Endometrium (tissue), 2 donors: ENCODE measurements around the gene PRSS50.
"Not testable (repeated sequence)": the region's sequence is repeated elsewhere in the genome, so short reads cannot be mapped to it uniquely, and the experiment has no call there.

Experiments used
- FAIRE-seq: peaks from 2 replicates; lab custom pipeline; 2012; peaks lifted over from hg19 to GRCh38; lab: Jason Lieb, UNC
- donor health status: control.
- donor health status: control.

The PRSS50 gene

DNA sequence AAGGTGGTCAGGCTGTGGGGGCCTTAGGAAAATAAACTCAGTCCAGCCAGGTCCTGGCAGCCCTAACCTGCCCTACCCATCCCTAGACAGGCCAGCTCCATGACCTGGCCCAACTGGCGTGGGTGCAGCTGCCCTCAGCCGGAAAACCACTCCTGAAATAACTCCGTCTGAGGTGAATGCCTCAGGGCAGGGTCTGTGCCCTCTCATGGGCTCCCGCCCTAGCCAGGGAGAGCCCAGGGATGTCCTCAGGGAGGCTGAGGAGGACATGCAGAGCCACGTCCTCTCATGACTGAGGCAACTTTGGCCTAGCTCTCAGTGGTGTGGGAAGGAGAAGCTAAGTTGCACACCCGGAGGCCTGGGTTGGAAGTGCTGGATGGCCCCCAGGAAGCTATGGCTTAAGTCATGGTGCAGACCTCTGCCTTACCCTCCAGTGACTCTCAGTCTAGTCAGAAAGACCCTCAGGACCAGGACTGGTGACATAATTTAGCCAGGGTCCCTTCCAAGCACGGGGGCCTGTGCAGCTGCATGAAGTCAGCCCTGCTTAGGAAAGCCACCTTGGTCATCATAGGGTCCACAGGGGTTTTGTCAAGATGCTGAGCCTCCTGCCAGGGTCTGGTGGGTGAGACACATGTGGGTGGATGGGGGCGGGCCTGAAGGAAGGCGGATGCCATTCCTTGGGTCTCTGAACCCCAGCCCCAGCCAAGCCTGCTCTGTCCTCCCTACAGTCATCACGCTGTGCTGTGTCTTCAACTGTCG is 9.1 kb downstream of the PRSS50 start:
- FAIRE-seq: no peak

- no peak for FAIRE-seq
Observed at GRCh38 chr3:46707601-46708011, 10.1 kb downstream of the PRSS50 start.

DNA sequence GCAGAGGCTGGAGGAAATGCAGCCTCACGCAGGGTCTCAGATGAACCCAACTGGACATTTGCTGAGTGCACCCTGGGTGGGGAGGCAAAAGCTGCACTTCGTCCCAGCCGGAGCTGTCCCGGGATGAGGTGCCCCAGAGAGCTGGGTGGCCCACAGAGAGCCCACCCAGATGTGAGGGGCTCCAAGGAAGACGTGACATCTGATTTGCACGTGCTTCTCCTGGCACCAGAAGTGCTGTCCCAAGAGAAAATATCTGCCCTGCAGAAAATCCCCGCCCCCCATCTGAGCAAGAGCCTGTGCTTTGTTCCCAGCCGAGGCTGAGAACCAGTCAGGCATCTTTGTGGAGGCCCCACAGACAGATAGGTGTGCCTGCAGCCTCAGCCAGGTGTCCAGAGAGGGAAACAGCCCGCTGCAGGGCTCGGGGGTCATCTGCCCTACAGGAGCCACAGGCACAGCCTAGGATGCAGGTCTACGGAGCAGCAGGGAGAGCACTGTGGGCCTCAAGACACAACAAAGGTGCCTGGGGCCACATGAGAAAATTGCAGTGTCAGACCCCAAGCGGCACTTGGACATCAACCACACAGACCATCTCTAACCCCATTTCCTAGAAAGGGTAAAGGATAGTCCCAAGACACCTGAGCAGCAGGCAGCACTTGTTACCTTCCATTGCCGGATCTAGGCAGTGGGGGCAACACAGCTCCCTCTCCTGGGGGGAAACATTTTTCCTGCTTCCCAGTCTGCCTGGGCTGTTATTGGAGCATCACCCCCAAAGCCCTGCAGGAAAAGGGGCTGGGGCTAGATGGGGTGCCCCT is 10.7 kb downstream of the PRSS50 start:
- FAIRE-seq: no peak

DNA sequence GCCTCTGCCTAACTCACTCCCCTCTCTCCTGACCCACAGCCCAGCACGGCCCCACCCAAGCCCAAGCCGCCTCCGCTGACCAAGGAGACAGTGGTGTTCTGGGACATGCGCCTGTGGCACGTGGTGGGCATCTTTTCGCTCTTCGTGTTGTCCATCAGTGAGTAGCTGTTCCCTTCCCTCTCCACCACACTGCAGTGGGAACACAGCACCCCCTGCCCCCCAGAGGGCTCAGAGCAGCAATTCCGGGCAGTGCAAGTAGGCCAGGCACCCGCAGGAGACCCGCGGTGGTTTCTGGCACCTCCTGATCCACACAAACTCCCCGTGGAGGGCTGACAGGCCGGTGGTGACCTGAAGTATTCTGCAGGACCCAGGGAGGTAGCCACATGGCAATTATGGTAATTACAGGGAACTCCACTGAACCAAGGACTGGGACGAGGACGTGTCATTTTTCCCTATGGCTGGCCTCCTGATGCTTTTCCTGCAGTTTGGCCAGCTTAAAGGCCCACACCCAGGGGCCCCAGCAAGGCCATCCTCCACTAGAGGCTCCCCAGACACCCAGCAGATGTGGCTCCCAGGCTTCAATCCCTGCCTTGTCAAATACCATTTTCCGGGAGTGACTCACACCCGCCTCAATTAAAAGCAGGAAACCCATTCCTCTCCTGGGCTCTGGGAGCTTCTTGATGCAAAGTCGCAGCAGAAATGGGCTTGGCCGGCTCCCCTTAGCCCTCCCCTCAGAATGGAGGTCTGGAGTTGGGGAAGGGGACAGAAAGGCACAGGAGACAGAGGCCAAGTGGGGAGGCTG is 11.7 kb downstream of the PRSS50 start:
- FAIRE-seq: no peak

DNA sequence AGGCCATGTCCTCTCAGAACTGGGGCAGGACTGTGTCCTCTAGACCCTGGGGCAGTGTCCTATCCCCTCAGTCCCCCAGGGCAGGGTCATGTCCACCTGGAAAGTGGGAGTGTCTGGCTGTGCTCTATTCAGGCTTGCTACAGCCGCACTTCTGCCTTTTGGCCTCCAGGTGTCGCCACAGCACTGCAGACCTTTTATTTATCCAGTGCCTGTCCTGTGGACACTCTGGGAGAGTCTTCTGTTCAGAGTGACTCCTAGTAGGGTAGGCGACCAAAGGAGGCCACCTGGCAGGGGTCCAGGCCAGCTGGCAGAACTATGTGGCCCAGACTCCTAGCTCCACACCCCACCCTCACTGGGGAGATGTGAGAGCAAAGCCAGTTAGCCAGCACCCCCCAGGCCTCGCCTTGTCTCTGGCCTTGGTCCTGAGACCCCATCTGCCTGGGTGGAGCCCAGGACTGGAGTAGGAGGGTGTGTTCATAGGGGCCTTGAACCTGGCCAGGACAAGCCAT is 12.6 kb downstream of the PRSS50 start:
- FAIRE-seq: no peak

- not testable (repeated sequence) for FAIRE-seq
Observed at GRCh38 chr3:46704346-46704745, 13.3 kb downstream of the PRSS50 start.

DNA sequence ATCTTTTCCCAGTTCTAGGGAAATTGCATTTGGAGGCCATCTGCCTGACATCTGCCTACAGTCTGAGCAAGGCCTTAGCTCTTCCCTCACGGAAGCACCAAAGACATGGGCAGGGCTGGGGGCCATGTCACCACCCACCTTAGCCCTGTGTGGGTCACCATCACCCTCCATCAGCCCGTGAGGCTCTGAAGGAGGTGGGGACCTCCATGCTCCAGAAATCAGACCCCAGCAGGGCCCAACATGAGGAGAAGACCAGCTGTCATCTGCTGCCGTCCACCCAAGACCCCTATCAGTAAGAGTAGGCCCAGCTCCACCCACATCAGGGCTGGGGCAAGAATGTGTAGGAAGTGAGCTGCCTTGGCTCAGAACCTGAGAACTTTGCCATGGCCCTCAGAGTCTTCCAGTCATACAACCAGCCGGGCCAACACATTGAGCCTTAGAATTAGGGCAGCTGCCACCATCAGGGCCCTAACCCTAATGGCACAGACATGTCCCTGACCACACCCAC is 14.6 kb downstream of the PRSS50 start:
- FAIRE-seq: no peak

DNA sequence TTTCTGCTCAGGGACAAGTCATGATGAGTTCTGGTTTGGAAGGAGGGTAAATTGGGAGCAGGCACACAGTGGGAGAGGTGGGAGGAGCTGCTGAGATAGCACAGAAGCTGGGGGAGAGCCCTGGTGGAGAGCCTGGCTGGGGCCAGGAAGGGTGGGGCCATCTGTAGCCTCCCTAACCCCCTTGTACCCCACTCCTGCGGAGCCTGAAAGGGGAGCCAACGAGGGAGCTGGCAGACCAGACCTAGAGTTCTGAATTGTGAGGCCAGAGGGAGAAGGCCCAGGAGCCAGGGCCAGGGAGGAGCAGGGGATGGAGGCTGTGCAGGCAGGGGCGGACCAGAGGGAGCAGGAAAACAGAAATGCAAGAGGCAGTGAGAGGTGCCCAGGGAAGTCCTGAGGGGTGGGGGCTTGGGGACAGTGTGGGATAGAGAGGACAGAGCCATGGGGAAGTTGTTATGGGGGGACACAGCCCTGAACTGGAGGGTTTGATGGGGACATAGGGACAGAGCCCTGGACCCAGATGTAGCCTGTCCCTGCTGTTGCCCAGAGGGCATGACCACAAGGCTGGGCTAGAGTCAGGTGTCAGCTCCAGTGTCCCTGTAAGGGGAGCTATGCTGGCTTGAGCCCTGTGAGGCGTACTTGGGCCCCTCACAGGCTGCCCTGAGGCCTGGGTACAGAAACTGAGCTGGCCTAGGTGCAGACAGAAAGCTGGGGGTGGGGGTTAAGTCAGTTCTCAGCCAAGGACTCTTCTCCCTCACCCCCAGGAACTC is 15.2 kb downstream of the PRSS50 start:
- no peak for FAIRE-seq

DNA sequence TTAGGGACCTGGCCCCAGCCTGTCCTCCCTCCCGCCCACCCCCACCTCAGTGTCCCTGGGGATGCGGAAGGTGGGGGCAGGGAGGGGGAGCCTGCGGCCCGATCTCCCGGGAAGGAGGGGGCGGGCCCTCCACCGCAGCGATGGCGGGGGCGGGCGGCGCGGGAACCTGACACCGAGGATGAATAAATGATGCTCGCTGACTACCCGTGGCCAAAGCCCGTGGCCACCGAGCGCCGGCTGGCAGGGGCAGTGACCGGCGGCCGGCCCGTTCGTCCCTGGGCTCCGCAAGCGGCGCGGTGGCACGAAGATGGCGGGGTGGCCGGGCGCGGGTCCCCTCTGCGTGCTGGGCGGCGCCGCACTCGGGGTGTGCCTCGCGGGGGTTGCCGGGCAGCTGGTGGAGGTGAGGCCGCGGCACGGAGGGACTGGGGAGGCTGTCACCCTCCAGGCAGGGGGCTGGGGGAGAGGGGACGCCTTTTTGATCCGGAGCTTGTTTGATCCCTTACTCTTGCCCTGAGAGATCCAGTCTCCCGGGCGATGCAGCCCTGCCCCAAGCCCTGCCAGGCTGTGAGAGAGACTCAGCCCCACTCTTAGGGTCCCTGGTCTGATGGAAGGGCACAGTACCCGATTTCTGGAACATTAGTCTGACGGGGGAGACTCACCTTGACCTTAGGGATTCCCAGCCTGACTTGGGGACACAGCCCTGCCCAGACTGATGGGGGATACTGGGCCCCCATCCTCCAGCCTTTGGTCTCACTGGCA is 16.3 kb downstream of the PRSS50 start, which contains the start of gene TMIE:
Gene TMIE, plus strand, starts transcription at position 212 of the 759 bp plus-strand sequence. Its CDS starts 96 bp downstream, at position 308.
- no peak for FAIRE-seq

DNA sequence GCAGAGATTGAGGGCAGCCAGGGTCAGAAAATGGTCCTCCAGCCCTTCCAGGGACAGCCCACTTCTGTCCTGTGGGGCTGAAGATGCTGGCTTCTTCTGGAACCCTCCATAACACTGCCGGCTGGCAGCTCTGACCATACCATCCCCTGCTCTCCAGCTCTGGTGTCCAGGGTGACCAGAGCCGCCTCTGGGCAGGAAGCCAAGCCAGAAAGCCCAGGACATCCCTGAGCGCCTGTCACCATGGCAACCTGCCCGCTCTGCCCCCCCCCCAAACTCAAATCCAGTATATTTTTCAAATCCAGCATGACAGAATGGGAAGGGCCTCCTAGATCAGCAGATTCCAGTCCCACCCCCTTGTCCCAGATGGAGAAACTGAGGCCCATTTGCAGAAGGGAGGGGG is 16.9 kb downstream of the PRSS50 start:
- no peak for FAIRE-seq

GRCh38 chr3:46699676-46700523 is 17.8 kb downstream of the PRSS50 start:
- FAIRE-seq: no peak

DNA sequence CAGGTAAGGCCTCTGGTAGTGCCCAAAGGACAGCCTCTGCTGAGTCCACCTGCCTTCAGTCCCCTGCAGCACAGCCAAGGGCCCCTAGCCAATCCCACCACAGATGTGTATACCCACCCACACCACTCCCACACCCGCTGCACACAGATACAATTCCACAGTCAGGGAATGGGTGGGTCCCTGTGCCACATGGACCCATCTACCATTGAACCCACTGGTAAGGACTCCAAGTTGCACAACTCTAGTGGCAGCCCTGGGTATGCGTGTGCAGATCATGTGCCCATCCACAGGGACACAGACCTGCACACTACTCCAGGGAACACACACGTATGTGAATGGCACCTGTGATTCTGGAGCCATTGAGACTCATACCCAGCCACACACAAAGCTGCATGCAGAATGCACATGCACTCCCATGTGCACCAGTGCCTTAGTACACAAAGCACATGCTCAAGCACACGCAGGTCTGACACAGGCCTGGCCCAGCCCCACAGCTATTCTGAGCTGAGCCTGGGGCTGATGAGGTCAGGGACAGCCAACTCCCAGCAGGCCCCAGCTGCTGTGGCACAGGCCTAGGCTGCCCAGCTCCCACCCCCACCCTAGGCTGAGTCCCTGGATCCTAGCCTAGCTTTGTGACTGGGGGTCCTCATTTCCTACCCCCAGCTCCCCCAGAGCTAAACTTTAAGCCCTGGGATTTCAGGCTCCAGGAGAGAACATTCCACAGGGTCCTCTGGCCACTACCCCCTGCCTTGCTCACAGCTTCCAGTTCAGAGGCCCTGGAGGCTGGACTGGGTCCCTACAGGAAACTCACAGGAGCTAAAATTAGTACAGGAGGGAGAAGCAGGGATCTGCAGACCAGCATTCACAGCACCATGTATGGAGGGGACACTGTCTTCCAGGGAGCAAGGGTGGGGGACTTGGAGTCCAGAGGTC is 21.4 kb downstream of the PRSS50 start:
- FAIRE-seq: no peak

DNA sequence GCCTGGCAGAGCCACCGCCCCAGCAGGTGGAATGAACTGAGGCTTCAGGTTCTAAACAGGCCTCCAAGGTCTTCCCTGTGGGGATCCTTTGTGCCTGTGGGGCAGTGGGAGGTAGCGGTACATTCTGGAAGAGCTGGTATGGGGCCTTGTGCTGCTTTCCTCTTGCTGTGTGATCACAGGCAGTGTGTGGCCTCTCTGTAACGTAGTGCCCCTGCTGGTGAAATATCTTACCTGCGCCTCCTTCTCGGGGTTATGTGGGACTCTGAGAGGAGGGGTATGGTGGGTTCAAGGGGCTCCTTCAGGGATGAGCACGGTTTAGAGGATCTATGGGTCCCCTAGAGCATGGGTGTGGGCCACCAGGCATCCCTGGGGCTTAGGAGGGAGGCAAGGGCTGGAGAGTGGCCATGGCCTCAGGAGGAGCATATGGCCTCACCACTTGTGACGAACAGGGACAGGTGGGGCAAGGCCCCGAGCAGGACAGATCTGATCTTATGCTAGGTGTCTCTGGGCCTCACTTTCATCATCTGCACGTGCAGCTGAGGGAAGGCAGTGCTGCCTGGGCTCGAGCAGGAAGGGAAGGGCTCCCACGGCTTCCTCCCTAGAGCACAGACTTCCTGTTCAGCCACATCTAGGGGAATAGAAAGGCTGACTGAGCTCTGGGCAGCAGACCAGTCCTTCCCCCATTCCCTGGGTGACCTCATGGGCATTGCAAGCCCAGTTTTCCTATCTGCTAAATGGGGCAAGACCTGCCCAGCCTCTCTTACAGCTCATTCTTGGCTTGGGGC is 22.3 kb downstream of the PRSS50 start:
- FAIRE-seq: no peak

DNA sequence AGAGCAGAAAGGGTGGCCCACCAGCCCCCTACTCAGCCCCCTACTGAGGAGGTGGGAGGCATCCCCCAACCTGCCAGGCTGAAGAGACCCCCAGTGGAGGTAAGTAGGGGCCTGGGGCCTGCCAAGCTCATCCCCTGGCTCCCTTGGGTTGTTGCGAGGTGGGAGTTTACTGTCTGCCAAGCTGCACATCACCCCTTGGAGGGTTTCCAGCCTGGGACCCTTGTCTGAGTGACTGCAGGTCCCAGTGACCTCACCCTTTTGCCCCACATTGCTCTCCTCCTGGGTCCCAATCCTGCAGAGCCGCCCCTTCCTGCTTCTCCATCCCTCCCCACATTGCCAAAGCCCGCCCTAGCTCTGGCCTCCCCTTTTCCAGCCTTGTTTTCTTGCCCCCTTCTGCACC is 23.1 kb downstream of the PRSS50 start:
- no peak for FAIRE-seq

DNA sequence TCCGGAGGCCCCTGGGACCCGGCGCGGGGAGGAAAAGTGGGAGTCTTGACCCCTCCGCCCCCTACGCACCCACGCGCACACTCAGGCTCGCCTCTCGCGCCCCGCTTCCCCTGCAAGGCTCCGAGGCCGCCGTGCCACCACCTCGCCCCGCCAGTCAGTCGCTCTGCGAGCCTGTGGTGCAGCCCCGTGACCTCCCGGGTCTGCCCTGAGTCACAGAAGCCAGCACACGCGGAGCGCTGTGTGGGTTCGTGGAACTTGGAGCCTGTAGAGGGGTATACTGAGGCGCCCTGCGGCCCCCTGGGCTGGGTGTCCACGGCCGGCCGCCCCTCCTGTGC is 23.8 kb downstream of the PRSS50 start:
- FAIRE-seq: no peak

GRCh38 chr3:46693038-46693891 is 24.4 kb downstream of the PRSS50 start, which contains the start of gene ALS2CL:
Gene ALS2CL, minus strand, starts transcription at chr3:46693679. Its CDS starts 4,239 bp downstream, at chr3:46689440.
- FAIRE-seq: no peak

DNA sequence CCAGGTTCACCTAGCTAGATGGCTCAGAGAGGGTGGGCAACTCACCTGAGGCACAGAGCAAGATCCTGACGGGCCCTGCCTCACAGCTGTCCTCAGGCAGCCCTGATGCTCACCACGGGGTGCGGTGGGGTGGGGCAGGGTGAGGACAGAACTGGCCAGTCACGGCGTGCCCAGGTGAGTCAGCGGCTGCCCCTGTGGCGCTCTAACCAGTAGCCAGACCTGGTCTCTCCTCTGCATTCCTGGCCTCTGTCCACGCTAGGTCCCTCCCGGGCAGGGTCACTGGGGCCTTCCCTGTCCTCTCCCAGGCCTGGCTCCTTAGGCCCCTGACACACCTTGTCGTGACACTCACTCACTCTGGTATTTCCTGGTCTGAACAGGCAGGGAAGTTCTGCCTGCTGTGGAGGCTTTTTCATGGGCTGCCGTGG is 25.1 kb downstream of the PRSS50 start:
- FAIRE-seq: no peak
